HL-60 (cell line): Measurements from ENCODE around the gene TTC33.

Experiments
- DNase-seq, 2 experiments: peaks; one replicate each; pipeline ENCODE4 v3.0.0-alpha.2; 2010 to 2020; ENCODE audit warnings: low read depth in 1 of 2, low spot score in 1 of 2
- H3K27ac ChIP-seq: fragments of 250-450 bp; sonication (Bioruptor Pico); replicated peaks from 2 replicates; pipeline ENCODE4 v1.5.1; 2020; ENCODE audit warnings: mild to moderate bottlenecking, moderate library complexity
- H3K27me3 ChIP-seq: fragments of 250-450 bp; sonication (Bioruptor Pico); 2 replicates; pipeline ENCODE4 v1.5.1; 2021; ENCODE audit warnings: mild to moderate bottlenecking, moderate library complexity; ENCODE audit not compliant: insufficient read depth, poor library complexity, severe bottlenecking
- H3K4me3 ChIP-seq: replicated peaks from 2 replicates; pipeline ENCODE4 v1.5.1; 2011; ENCODE audit warnings: mild to moderate bottlenecking, control low read depth, low read length; ENCODE audit not compliant: insufficient read depth
- CTCF ChIP-seq: IDR thresholded peaks from one replicate; pipeline ENCODE4 v1.5.1; 2011; ENCODE audit warnings: low read length, control low read depth, inconsistent platforms; ENCODE audit not compliant: insufficient read depth
- GABPA ChIP-seq: IDR thresholded peaks from 2 replicates; pipeline ENCODE4 v1.6.1; 2012; ENCODE audit warnings: low read depth
- POLR2AphosphoS5 ChIP-seq: IDR thresholded peaks from 2 replicates; pipeline ENCODE4 v1.6.1; 2012; ENCODE audit warnings: low read depth
- REST ChIP-seq: IDR thresholded peaks from 2 replicates; pipeline ENCODE4 v1.6.1; 2012; ENCODE audit warnings: low read depth; ENCODE audit not compliant: insufficient replicate concordance
- SPI1 ChIP-seq: IDR thresholded peaks from 2 replicates; pipeline ENCODE4 v1.6.1; 2012; ENCODE audit warnings: low read depth, mild to moderate bottlenecking, borderline replicate concordance

Gene TTC33

DNA sequence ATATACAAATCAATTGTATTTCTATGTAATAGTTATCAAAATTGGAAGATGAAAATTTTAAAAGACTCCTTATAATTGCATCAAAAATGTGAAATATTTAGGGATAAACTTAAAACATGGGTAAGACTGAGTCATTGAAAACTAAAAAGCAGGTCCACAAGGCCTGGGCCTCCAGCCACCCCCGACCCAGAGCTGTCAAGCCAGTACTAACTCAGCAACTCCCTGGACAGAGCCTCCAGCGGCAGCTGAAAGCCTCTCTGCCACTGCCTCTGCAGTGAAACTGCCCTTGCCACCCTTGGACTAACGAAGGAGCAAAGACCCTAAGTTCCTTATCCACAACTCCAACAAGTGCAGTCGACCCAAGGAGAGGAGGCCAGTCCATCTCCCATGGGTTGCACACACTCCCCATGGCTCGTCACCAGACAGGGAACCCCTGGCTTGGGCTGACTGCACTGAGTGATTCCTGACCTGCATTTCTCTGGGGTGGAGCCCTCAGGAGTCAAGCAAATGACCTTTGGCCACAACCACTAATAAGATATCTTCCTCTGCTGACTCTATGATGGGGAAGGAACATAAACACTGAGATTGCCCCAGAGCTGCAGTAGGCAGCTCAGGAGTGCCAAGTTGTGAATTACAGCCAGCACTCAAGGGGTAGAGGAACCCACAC is 55.5 kb downstream of the TTC33 start:
- no peak overlapping the region for H3K4me3 ChIP-seq
- no peaks in the 10 kb centered on the region for H3K27me3 ChIP-seq
- no peak for TF ChIP-seq POLR2AphosphoS5
- TF ChIP-seq SPI1: no peak
- TF ChIP-seq CTCF: no peak
- TF ChIP-seq GABPA: no peak
- H3K27ac ChIP-seq: no peak overlapping the region
- DNase-seq: no peak

GRCh38 chr5:40694433-40694832 is 61.3 kb downstream of the TTC33 start:
- Histone ChIP-seq H3K27me3 (no peaks in the 10 kb centered on the region), H3K27ac (no peak overlapping the region), H3K4me3 (no peak overlapping the region)
- TF ChIP-seq POLR2AphosphoS5 (no peak), REST (no peak), GABPA (no peak), CTCF (no peak), SPI1 (no peak)
- no peak for DNase-seq

DNA sequence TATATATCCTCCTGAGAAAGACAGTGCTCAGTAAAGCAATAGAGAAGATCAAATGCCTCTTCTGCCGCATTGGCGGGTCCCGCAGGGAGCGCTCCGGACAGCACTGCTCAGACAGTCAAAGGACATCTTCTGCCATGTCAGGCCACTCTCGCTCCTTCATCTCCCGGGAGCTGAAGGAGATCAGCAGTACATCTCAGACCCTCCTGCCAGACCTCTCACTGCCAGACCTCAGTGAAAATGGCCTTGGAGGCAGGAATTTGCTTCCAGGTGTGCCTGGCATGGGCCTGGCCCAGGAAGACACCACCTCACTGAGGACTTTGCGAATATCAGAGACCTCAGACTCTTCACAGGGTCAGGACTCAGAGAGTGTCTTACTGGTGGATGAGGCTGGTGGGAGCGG is 63.9 kb downstream of the TTC33 start:
- DNase-seq: no peak
- Histone ChIP-seq H3K4me3 (no peak overlapping the region), H3K27me3 (no peaks in the 10 kb centered on the region), H3K27ac (no peak overlapping the region)
- TF ChIP-seq CTCF (no peak), POLR2AphosphoS5 (no peak), GABPA (no peak), REST (no peak), SPI1 (no peak)

GRCh38 chr5:40690267-40690666 is 65.5 kb downstream of the TTC33 start:
- Histone ChIP-seq H3K27me3 (no peaks in the 10 kb centered on the region), H3K4me3 (no peak overlapping the region), H3K27ac (no peak overlapping the region)
- DNase-seq: no peak
- no peak for TF ChIP-seq REST
- no peak for TF ChIP-seq CTCF
